Thyroid gland (tissue), 4 donors: ENCODE data around the gene MALL.

Experiments used
- CTCF ChIP-seq, 6 experiments: fragments of 200-600 bp in 3 of 6; fragments of 450-650 bp in 3 of 6; sonication (generic) in 3 of 6; IDR thresholded peaks; one replicate each; pipeline ENCODE4 v1.5.1; 2016 to 2019; ENCODE audit warnings: antibody characterized with exemption in 6 of 6, mild to moderate bottlenecking in 2 of 6, inconsistent platforms in 1 of 6, moderate library complexity in 1 of 6
- POLR2A ChIP-seq, 2 donors: fragments of 450-650 bp; IDR thresholded peaks; one replicate each; pipeline ENCODE4 v1.6.1; 2017; ENCODE audit warnings: antibody characterized with exemption in 2 of 2, mild to moderate bottlenecking in 2 of 2, moderate library complexity in 1 of 2

- no peak for TF ChIP-seq CTCF (IDR thresholded peaks at IDR 0.05)
- no peak for TF ChIP-seq POLR2A (IDR thresholded peaks at IDR 0.05)
Measured at GRCh38 chr2:110130757-110131156, 15.1 kb upstream of the MALL start.
